ENCODE data around the gene PDE4B.

DNA sequence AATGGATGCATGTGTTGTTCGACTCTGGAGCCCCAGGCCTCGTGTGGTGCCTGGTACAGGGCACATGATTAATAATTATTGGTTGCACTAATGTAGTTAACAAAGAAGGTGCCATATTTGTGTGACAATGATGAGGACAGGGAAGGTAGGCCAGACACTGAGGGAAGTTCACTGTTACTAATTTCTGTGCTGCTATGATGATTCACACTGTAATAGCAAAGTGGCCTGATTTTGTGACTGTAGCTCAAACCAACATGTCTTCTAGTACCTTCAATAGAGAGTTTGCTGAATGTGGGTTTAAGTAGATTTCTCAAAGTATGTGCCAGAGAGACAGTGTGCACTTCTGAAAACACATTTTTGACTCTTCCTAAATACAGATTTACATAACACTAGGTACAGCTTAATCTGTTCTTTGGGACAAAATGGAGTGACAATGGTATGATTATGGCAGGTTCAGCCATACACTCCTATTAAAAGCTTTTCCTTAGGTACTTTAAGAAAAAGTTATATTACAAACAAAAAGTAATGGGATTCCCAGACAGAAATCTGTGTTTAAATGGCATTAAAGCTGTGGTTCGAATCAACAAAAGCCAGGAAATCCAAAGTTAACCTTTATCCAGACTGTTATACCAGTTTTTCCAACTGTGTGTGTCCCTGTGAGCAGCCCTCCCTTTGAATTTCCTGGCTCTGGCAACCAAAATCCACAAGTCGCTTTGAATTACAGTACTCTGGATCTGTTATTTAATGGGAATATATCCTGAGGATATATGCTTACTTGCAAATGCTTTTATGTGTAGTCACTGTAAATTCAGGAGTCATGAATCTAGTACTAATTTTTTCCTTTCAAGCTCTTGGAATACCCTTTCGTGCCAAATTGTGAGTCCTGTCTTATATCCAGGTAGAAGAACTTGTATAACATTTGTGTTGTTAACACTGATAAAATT lies 464.2 kb downstream of the PDE4B start:
- TF ChIP-seq, protein P1, sequence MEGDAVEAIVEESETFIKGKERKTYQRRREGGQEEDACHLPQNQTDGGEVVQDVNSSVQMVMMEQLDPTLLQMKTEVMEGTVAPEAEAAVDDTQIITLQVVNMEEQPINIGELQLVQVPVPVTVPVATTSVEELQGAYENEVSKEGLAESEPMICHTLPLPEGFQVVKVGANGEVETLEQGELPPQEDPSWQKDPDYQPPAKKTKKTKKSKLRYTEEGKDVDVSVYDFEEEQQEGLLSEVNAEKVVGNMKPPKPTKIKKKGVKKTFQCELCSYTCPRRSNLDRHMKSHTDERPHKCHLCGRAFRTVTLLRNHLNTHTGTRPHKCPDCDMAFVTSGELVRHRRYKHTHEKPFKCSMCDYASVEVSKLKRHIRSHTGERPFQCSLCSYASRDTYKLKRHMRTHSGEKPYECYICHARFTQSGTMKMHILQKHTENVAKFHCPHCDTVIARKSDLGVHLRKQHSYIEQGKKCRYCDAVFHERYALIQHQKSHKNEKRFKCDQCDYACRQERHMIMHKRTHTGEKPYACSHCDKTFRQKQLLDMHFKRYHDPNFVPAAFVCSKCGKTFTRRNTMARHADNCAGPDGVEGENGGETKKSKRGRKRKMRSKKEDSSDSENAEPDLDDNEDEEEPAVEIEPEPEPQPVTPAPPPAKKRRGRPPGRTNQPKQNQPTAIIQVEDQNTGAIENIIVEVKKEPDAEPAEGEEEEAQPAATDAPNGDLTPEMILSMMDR (IDR thresholded peaks at IDR 0.05): no peak
- TF ChIP-seq EZH2 (IDR thresholded peaks at IDR 0.05) (no peak), EZH2phosphoT487 (IDR thresholded peaks at IDR 0.05) (no peak)
